Mesenchymal stem cell (in vitro differentiated cells and primary cell): ENCODE data around the gene HOXD11.

Experiments
- DNase-seq: peaks from one replicate; pipeline ENCODE4 v3.0.0-alpha.2; 2013
- H2AFZ ChIP-seq: one replicate; pipeline ENCODE4 v1.6.1; 2013; ENCODE audit warnings: low read depth, mild to moderate bottlenecking, control low read depth, inconsistent platforms, low read length, moderate library complexity
- H2AK5ac ChIP-seq: 2 replicates; pipeline ENCODE4 v1.6.1; 2013; ENCODE audit warnings: low read length, moderate library complexity, mild to moderate bottlenecking, inconsistent platforms; ENCODE audit not compliant: severe bottlenecking
- H2BK120ac ChIP-seq: one replicate; pipeline ENCODE4 v1.6.1; 2013; ENCODE audit warnings: low read depth, mild to moderate bottlenecking, inconsistent platforms, low read length, moderate library complexity
- H2BK12ac ChIP-seq, 2 experiments: one replicate each; pipeline ENCODE4 v1.6.1; 2013; ENCODE audit warnings: inconsistent platforms in 2 of 2, low read length in 2 of 2, mild to moderate bottlenecking in 2 of 2, moderate library complexity in 2 of 2, control low read depth in 1 of 2
- H2BK15ac ChIP-seq: one replicate; pipeline ENCODE4 v1.6.1; 2013; ENCODE audit warnings: mild to moderate bottlenecking, low read depth, inconsistent platforms; ENCODE audit not compliant: poor library complexity, severe bottlenecking
- H2BK5ac ChIP-seq: 2 replicates; pipeline ENCODE4 v1.6.1; 2013; ENCODE audit warnings: low read depth, mild to moderate bottlenecking, low read length, control low read depth, inconsistent platforms; ENCODE audit not compliant: poor library complexity, severe bottlenecking
- H3K14ac ChIP-seq, 2 experiments: one replicate each; pipeline ENCODE4 v1.6.1; 2013; ENCODE audit warnings: inconsistent platforms in 2 of 2, low read length in 2 of 2, control low read depth in 1 of 2, mild to moderate bottlenecking in 1 of 2, moderate library complexity in 1 of 2
- H3K18ac ChIP-seq, 2 experiments: one replicate each; pipeline ENCODE4 v1.6.1; 2013; ENCODE audit warnings: inconsistent platforms in 2 of 2, low read length in 2 of 2, control low read depth in 1 of 2, low read depth in 1 of 2, mild to moderate bottlenecking in 1 of 2
- H3K23ac ChIP-seq, 2 experiments: one replicate each; pipeline ENCODE4 v1.6.1; 2013; ENCODE audit warnings: inconsistent platforms in 2 of 2, low read length in 2 of 2, mild to moderate bottlenecking in 2 of 2, moderate library complexity in 2 of 2, control low read depth in 1 of 2
- H3K27ac ChIP-seq: 2 replicates; pipeline ENCODE4 v1.5.1; 2013; ENCODE audit warnings: mild to moderate bottlenecking, moderate library complexity, low read length, control low read depth, inconsistent platforms; ENCODE audit not compliant: poor library complexity, severe bottlenecking
- H3K27me3 ChIP-seq, 2 experiments: 2 replicates each; pipeline versions ENCODE4 v1.6.1 to v1.7.0; 2013; ENCODE audit warnings: low read length in 2 of 2, mild to moderate bottlenecking in 2 of 2, moderate library complexity in 2 of 2, control low read depth in 1 of 2, inconsistent platforms in 1 of 2; ENCODE audit not compliant: control insufficient read depth in 1 of 2, insufficient read depth in 1 of 2
- H3K36me3 ChIP-seq, 2 experiments: 2 replicates each; pipeline versions ENCODE4 v1.6.1 to v1.7.0; 2013; ENCODE audit warnings: low read length in 2 of 2, control low read depth in 1 of 2, inconsistent platforms in 1 of 2, low read depth in 1 of 2, mild to moderate bottlenecking in 1 of 2; ENCODE audit not compliant: insufficient read depth in 2 of 2, control insufficient read depth in 1 of 2
- H3K4ac ChIP-seq, 2 experiments: one replicate each; pipeline ENCODE4 v1.6.1; 2013; ENCODE audit warnings: inconsistent platforms in 2 of 2, low read length in 2 of 2, mild to moderate bottlenecking in 2 of 2, moderate library complexity in 2 of 2, control low read depth in 1 of 2, low read depth in 1 of 2
- H3K4me1 ChIP-seq: 2 replicates; pipeline ENCODE4 v1.6.1; 2013; ENCODE audit warnings: low read depth, low read length, control low read depth; ENCODE audit not compliant: control insufficient read depth, insufficient read depth
- H3K4me2 ChIP-seq: 2 replicates; pipeline ENCODE4 v1.6.1; 2013; ENCODE audit warnings: low read length, mild to moderate bottlenecking, inconsistent platforms; ENCODE audit not compliant: poor library complexity, severe bottlenecking
- H3K4me3 ChIP-seq, 2 experiments: 2 replicates each; pipeline versions ENCODE4 v1.5.1 to v1.7.0; 2013; ENCODE audit warnings: low read length in 2 of 2, mild to moderate bottlenecking in 2 of 2, control low read depth in 1 of 2, low read depth in 1 of 2; ENCODE audit not compliant: insufficient read depth in 1 of 2
- H3K79me1 ChIP-seq: replicated peaks from 2 replicates; pipeline ENCODE4 v1.6.1; 2013; ENCODE audit warnings: mild to moderate bottlenecking, control low read depth, low read length, inconsistent platforms; ENCODE audit not compliant: poor library complexity, severe bottlenecking
- H3K9ac ChIP-seq: 2 replicates; pipeline ENCODE4 v1.7.0; 2013; ENCODE audit warnings: mild to moderate bottlenecking, low read length, moderate library complexity
- H3K9me3 ChIP-seq: 2 replicates; pipeline ENCODE4 v1.7.0; 2013; ENCODE audit warnings: mild to moderate bottlenecking, low read length; ENCODE audit not compliant: control insufficient read depth
- H4K8ac ChIP-seq: one replicate; pipeline ENCODE4 v1.6.1; 2013; ENCODE audit warnings: inconsistent platforms, mild to moderate bottlenecking, low read length, moderate library complexity
- H4K91ac ChIP-seq: one replicate; pipeline ENCODE4 v1.6.1; 2013; ENCODE audit warnings: mild to moderate bottlenecking, low read length, inconsistent platforms
- WGBS: methylation state at CpG from one replicate; pipeline ENCODE4 v1.1.7; 2013; ENCODE audit warnings: mixed read lengths; 5-methylcytosine and 5-hydroxymethylcytosine counted together

HOXD11 gene

DNA sequence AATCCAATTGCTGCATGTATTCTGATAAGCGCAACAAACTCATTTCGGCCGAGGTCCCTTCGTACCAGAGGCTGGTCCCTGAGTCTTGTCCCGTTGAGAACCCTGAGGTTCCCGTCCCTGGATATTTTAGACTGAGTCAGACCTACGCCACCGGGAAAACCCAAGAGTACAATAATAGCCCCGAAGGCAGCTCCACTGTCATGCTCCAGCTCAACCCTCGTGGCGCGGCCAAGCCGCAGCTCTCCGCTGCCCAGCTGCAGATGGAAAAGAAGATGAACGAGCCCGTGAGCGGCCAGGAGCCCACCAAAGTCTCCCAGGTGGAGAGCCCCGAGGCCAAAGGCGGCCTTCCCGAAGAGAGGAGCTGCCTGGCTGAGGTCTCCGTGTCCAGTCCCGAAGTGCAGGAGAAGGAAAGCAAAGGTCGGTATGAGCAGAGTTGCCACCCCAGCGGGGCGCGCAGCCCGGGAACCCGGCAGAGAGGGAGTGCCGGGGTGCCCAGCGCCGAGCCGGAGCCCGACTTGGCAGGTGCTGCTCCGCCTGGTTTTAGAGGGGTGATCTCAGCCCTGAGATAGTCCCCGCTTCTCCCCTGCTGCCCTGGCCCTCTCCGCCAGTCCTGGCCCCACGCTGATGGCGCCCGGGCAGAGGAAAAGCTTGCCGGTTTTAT, 10.2 kb downstream of the HOXD11 start:
- Histone ChIP-seq H3K27ac (no peak overlapping the region), H3K4ac (no peak overlapping the region), H3K4me2 (no peak overlapping the region), H3K9ac (no peak overlapping the region), H2AK5ac (no peak overlapping the region), H3K23ac (no peak overlapping the region), H2BK120ac (no peak overlapping the region), H3K36me3 (no peaks in the 10 kb centered on the region), H4K91ac (no peak overlapping the region), H3K27me3 (peaks cover 94 to 99% of the 10 kb centered on the region in 2 experiments), H4K8ac (no peak overlapping the region), H3K9me3 (no peaks in the 10 kb centered on the region), H3K14ac (no peak overlapping the region), H2BK15ac (no peak overlapping the region), H3K4me3 (peak overlapping the region in 1 of 2 experiments; percentile 70), H2AFZ (no peak overlapping the region), H2BK5ac (no peak overlapping the region), H2BK12ac (no peak overlapping the region), H3K4me1 (peaks cover 14% of the 10 kb centered on the region), H3K79me1 (no peaks in the 10 kb centered on the region), H3K18ac (no peak overlapping the region)
- 62% methylated on average over 40 of the region's 40 CpGs for WGBS
- DNase-seq = no peak

DNA sequence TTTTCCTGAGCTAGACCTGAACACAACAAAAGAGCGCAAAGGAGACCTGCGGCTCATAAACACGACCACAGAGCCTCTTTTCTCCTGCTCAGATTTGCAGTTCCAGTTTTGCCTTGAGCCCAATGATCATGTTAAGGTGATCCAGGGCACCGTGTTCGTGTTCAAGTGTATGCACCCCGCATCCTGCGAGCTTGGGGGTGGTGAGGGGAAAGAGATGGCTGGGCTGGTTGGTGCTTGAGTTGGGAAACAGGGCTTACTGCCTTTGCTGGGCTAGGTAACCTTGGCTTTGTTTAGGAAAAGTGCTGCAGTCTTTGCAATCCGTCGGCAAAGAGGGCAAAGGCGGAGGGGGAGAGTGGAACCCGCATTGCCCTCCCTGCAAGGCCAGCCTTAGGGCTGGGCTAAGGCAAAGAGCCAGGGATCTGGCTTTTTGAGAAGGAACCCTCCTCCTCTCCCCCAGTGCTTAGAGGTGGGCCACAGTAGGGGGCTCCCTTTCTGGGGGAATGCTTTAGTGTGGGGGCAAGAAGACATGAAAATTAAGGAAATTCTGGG, 10.8 kb downstream of the HOXD11 start:
- H3K27me3 ChIP-seq = peaks cover 88 to 97% of the 10 kb centered on the region in 2 experiments
- H3K4me2 ChIP-seq = no peak overlapping the region
- no peak overlapping the region for H3K27ac ChIP-seq
- H3K4me1 ChIP-seq = peaks cover 20% of the 10 kb centered on the region
- H4K91ac ChIP-seq = no peak overlapping the region
- no peak overlapping the region for H3K14ac ChIP-seq
- no peak overlapping the region for H3K23ac ChIP-seq
- H3K36me3 ChIP-seq = no peaks in the 10 kb centered on the region
- WGBS = 46% methylated on average over 11 of the region's 11 CpGs
- no peak overlapping the region for H3K18ac ChIP-seq
- no peak overlapping the region for H3K4ac ChIP-seq
- no peaks in the 10 kb centered on the region for H3K9me3 ChIP-seq
- DNase-seq = no peak
- no peak overlapping the region for H2AK5ac ChIP-seq
- peak overlapping the region in 1 of 2 experiments; percentile 70 for H3K4me3 ChIP-seq
- H4K8ac ChIP-seq = no peak overlapping the region
- no peak overlapping the region for H2AFZ ChIP-seq
- no peak overlapping the region for H2BK15ac ChIP-seq
- no peak overlapping the region for H2BK5ac ChIP-seq
- no peak overlapping the region for H2BK120ac ChIP-seq
- no peak overlapping the region for H3K9ac ChIP-seq
- H2BK12ac ChIP-seq = no peak overlapping the region
- H3K79me1 ChIP-seq = no peaks in the 10 kb centered on the region

DNA sequence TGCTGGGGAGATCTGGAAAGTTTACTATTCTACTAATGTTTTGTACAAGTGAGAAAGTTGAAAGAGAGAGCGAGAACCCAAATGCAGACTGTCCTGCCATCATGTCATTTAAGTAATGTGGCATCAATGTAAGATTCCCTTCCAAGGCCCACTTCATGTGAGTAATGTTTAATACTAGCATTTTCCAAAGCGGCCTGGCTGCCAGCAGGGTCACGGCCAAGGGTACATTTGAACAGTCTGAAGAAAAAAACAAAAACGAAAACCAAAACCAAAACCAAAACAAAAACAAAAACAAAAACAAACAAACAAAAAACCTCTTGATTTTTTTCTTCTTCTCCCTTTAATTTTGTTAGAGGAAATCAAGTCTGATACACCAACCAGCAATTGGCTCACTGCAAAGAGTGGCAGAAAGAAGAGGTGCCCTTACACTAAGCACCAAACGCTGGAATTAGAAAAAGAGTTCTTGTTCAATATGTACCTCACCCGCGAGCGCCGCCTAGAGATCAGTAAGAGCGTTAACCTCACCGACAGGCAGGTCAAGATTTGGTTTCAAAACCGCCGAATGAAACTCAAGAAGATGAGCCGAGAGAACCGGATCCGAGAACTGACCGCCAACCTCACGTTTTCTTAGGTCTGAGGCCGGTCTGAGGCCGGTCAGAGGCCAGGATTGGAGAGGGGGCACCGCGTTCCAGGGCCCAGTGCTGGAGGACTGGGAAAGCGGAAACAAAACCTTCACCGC, 11.7 kb downstream of the HOXD11 start:
- no peak overlapping the region for H3K4ac ChIP-seq
- H3K4me1 ChIP-seq = peaks cover 27% of the 10 kb centered on the region
- no peaks in the 10 kb centered on the region for H3K9me3 ChIP-seq
- 13% methylated on average over 22 of the region's 24 CpGs for whole genome bisulfite sequencing
- H3K36me3 ChIP-seq = no peaks in the 10 kb centered on the region
- H3K79me1 ChIP-seq = no peaks in the 10 kb centered on the region
- H2AFZ ChIP-seq = no peak overlapping the region
- H3K27me3 ChIP-seq = peaks cover 80 to 96% of the 10 kb centered on the region in 2 experiments
- H2BK5ac ChIP-seq = no peak overlapping the region
- H4K8ac ChIP-seq = no peak overlapping the region
- DNase-seq = no peak
- no peak overlapping the region for H2BK15ac ChIP-seq
- H4K91ac ChIP-seq = no peak overlapping the region
- no peak overlapping the region for H3K18ac ChIP-seq
- no peak overlapping the region for H3K4me3 ChIP-seq
- H2AK5ac ChIP-seq = no peak overlapping the region
- H2BK12ac ChIP-seq = no peak overlapping the region
- H3K27ac ChIP-seq = no peak overlapping the region
- no peak overlapping the region for H3K4me2 ChIP-seq
- no peak overlapping the region for H2BK120ac ChIP-seq
- H3K9ac ChIP-seq = no peak overlapping the region
- no peak overlapping the region for H3K14ac ChIP-seq
- H3K23ac ChIP-seq = no peak overlapping the region
